DND-41 (cell line): ENCODE results near the gene PLXNB3.

Experiments used
- CTCF ChIP-seq: IDR thresholded peaks from 2 replicates; pipeline ENCODE4 v1.5.1; 2012; ENCODE audit warnings: borderline replicate concordance, low read length, moderate library complexity, mild to moderate bottlenecking; ENCODE audit not compliant: poor library complexity, severe bottlenecking; ENCODE audit errors: extremely low read depth
- EZH2 ChIP-seq: IDR thresholded peaks from 3 replicates; pipeline ENCODE4 v1.6.1; 2012; ENCODE audit warnings: borderline replicate concordance, low read depth, mild to moderate bottlenecking, moderate library complexity, low read length, inconsistent platforms; ENCODE audit not compliant: severe bottlenecking

DNA sequence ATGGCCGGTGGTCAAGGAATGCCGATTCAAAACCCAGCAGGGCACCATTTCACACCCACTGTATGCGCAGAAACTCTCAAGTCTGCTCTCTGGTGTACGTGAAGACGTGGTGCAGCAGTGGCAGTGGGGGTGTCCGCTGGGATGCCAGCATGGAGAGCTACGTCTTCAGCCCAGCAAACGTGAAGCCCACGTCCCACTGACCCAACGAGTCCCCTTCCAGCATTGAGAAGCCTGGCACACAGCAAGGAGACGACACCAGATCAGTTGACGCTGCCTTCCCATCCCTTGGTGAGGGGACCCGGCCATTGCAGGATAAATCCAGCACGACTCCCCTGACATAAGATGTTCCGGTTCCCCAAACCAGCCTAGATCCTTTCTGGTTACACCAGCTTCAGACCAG, 2.2 kb upstream of the PLXNB3 start:
- TF ChIP-seq EZH2, result no peak
- no peak for TF ChIP-seq CTCF
